ENCODE data around the gene ACKR2. TPM values are rescaled to one million over a fixed set of nuclear protein-coding genes. Genes with fewer than 3 reads are reported as not detected.

ACKR2 gene
- total and polyA plus RNA-seq, 2 of the 13 experiments (the other 11 are each of a cell fraction or from before 2014, with no cell fraction given), result 1.1 to 1.9 TPM

DNA sequence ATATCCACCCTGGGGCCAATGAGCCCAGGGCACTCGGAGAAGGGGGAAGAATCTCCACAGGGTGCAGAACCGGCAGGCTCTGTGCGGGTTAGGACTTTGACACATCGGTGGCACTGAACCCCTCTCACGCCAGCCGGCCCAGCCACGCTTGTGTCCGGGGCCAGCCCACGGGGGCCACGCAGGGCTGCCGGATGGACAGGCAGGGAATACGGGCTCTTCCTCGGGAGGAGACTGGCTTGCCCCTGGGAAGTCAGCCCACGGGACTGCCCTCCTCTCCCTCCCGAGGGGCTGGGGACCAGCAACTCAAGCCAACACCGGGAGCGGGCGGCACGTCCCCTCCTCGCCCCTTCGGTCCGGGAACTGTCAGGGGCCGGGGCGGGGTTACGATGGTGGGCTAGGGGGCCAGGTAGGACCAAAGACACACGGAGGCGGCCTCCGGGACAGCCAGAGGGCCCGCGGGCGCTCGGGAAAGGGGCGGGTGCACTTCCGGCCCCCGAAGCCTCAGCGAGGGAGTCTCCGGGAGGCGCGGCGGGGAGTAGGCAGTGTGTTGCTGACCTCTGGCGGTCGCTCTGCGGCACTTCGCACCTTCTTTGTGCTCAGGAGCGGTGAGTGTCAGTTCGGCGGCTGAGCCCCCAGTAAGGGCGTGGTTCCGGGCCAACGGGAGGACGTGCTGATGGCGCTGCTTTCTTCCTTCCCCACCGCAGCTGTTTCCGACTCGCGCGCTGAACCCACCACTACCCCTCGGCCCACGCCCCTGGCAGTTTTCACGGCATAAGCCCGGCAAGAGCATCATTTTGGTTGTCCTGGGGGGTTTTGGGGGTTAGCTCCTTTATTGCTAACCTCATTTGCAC is 71.6 kb downstream of the ACKR2 start (continued):
- TF ChIP-seq, protein P1, sequence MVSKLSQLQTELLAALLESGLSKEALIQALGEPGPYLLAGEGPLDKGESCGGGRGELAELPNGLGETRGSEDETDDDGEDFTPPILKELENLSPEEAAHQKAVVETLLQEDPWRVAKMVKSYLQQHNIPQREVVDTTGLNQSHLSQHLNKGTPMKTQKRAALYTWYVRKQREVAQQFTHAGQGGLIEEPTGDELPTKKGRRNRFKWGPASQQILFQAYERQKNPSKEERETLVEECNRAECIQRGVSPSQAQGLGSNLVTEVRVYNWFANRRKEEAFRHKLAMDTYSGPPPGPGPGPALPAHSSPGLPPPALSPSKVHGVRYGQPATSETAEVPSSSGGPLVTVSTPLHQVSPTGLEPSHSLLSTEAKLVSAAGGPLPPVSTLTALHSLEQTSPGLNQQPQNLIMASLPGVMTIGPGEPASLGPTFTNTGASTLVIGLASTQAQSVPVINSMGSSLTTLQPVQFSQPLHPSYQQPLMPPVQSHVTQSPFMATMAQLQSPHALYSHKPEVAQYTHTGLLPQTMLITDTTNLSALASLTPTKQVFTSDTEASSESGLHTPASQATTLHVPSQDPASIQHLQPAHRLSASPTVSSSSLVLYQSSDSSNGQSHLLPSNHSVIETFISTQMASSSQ (IDR thresholded peaks at IDR 0.05; ENCODE audit: low read depth), result no peak
- TF ChIP-seq, protein P1 (CRISPR knock-in tag; IDR thresholded peaks at IDR 0.05; ENCODE audit: borderline replicate concordance), result no peak; the same call in 1 of the 2 replicates
- no peak for TF ChIP-seq ATF7 (IDR thresholded peaks at IDR 0.05)
- no peak for TF ChIP-seq ATF7 (CRISPR knock-in tag; IDR thresholded peaks at IDR 0.05)
- TF ChIP-seq MTF2 (CRISPR knock-in tag; IDR thresholded peaks at IDR 0.05; ENCODE audit: borderline replicate concordance), result no peak
- TF ChIP-seq, protein P2, sequence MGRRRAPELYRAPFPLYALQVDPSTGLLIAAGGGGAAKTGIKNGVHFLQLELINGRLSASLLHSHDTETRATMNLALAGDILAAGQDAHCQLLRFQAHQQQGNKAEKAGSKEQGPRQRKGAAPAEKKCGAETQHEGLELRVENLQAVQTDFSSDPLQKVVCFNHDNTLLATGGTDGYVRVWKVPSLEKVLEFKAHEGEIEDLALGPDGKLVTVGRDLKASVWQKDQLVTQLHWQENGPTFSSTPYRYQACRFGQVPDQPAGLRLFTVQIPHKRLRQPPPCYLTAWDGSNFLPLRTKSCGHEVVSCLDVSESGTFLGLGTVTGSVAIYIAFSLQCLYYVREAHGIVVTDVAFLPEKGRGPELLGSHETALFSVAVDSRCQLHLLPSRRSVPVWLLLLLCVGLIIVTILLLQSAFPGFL (CRISPR knock-in tag; IDR thresholded peaks at IDR 0.05), result no peak
- TF ChIP-seq ZSCAN31 (CRISPR knock-in tag; IDR thresholded peaks at IDR 0.05; ENCODE audit: low read depth), result peak; percentile 66; the same call in 1 of the 2 replicates
- 0 out of 2 replicates have a peak, but pooled peaks have one; percentile 10 for TF ChIP-seq ZNF543 (CRISPR knock-in tag; IDR thresholded peaks at IDR 0.05)
- TF ChIP-seq GATAD1 (CRISPR knock-in tag; IDR thresholded peaks at IDR 0.05), result peak; percentile 32; the same call in 1 of the 2 replicates
- TF ChIP-seq ETV6 (CRISPR knock-in tag; conservative IDR thresholded peaks at IDR 0.05), result 0 out of 2 replicates have a peak, but pooled peaks have one; percentile 51
- no peak for TF ChIP-seq NFE2L2 (IDR thresholded peaks at IDR 0.05; ENCODE audit: low read length)
- TF ChIP-seq TCF12 (IDR thresholded peaks at IDR 0.05), result no peak
- no peak for TF ChIP-seq TCF12 (CRISPR knock-in tag; IDR thresholded peaks at IDR 0.05)
- TF ChIP-seq GABPA (IDR thresholded peaks at IDR 0.05; ENCODE audit: low read depth, low read length), result peak; percentile 25; the same call in 1 of the 2 replicates
- peak; percentile 83 for TF ChIP-seq GABPA (CRISPR knock-in tag; IDR thresholded peaks at IDR 0.05; ENCODE audit: low read depth)
- no peak for TF ChIP-seq ZNF17 (CRISPR knock-in tag; IDR thresholded peaks at IDR 0.05)
- peak; percentile 84; the same call in 1 of the 2 replicates for TF ChIP-seq ERF (CRISPR knock-in tag; IDR thresholded peaks at IDR 0.05)
- TF ChIP-seq ZNF12 (CRISPR knock-in tag; IDR thresholded peaks at IDR 0.05), result no peak
- TF ChIP-seq, protein P3, sequence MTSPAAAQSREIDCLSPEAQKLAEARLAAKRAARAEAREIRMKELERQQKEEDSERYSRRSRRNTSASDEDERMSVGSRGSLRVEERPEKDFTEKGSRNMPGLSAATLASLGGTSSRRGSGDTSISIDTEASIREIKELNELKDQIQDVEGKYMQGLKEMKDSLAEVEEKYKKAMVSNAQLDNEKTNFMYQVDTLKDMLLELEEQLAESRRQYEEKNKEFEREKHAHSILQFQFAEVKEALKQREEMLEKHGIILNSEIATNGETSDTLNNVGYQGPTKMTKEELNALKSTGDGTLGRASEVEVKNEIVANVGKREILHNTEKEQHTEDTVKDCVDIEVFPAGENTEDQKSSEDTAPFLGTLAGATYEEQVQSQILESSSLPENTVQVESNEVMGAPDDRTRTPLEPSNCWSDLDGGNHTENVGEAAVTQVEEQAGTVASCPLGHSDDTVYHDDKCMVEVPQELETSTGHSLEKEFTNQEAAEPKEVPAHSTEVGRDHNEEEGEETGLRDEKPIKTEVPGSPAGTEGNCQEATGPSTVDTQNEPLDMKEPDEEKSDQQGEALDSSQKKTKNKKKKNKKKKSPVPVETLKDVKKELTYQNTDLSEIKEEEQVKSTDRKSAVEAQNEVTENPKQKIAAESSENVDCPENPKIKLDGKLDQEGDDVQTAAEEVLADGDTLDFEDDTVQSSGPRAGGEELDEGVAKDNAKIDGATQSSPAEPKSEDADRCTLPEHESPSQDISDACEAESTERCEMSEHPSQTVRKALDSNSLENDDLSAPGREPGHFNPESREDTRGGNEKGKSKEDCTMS (CRISPR knock-in tag; conservative IDR thresholded peaks at IDR 0.05), result no peak
- peak; percentile 50; the same call in 1 of the 2 replicates for TF ChIP-seq ZBTB7B (CRISPR knock-in tag; IDR thresholded peaks at IDR 0.05)
- TF ChIP-seq, protein P4, sequence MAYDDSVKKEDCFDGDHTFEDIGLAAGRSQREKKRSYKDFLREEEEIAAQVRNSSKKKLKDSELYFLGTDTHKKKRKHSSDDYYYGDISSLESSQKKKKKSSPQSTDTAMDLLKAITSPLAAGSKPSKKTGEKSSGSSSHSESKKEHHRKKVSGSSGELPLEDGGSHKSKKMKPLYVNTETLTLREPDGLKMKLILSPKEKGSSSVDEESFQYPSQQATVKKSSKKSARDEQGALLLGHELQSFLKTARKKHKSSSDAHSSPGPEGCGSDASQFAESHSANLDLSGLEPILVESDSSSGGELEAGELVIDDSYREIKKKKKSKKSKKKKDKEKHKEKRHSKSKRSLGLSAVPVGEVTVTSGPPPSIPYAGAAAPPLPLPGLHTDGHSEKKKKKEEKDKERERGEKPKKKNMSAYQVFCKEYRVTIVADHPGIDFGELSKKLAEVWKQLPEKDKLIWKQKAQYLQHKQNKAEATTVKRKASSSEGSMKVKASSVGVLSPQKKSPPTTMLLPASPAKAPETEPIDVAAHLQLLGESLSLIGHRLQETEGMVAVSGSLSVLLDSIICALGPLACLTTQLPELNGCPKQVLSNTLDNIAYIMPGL (CRISPR knock-in tag; IDR thresholded peaks at IDR 0.05; ENCODE audit: borderline replicate concordance in 1 of 2, low read depth in 1 of 2), result peak; percentile 62 to 77; a peak in 3 of 4 replicates
